ENCODE data around the gene TIMM23. TPM values are rescaled to one million over a fixed set of nuclear protein-coding genes. Genes with fewer than 3 reads are reported as not detected.
"Not testable (repeated sequence)": the region's sequence is repeated elsewhere in the genome, so short reads cannot be mapped to it uniquely, and the experiment has no call there.

The TIMM23 gene
- polyA plus RNA-seq, 2 of the 4 experiments (the other 2 are of a cell fraction): 134 to 202 TPM

GRCh38 chr10:45997994-45998763 is 25.9 kb downstream of the TIMM23 start:
- Histone ChIP-seq H3K4me2 (no peak overlapping the region), H3K27ac (no peak overlapping the region), H3K4me1 (0 out of 3 replicates have a peak, but pooled peaks cover 5% of the 10 kb centered on the region), H3K9me3 (no peaks in the 10 kb centered on the region), H3K4me3 (no peak overlapping the region)
- POLR2A ChIA-PET: interaction anchor here (0.6 kb wide), 1 partner anchor 9 kb away, joined by 4 read pairs; no protein-coding TSS in a partner anchor
- CTCF ChIA-PET: no interaction called here
- DNase-seq (ENCODE audit: low read depth in 1 of 2, low spot score in 1 of 2) (no peak), FAIRE-seq (no peak), ATAC-seq (no peak)
- WGBS (ENCODE audit: missing lambda C conversion rate): 75% methylated on average over 5 of the region's 5 CpGs
- TF ChIP-seq TP53 (CRISPR knock-in tag; IDR thresholded peaks at IDR 0.05) (no peak), CHD2 (IDR thresholded peaks at IDR 0.05; ENCODE audit: low read length, partially characterized antibody) (no peak), FOXS1 (CRISPR knock-in tag; IDR thresholded peaks at IDR 0.05) (no peak), FOSB (CRISPR knock-in tag; IDR thresholded peaks at IDR 0.05) (no peak), POLR2AphosphoS2 (conservative IDR thresholded peaks at IDR 0.05; ENCODE audit: low read length) (no peak), SREBF2 (IDR thresholded peaks at IDR 0.05) (no peak), EHMT2 (IDR thresholded peaks at IDR 0.05; ENCODE audit: low read depth) (no peak), TFCP2L1 (CRISPR knock-in tag; IDR thresholded peaks at IDR 0.05) (no peak), ATOH8 (CRISPR knock-in tag; IDR thresholded peaks at IDR 0.05; ENCODE audit: low read depth) (no peak), E2F6 (IDR thresholded peaks at IDR 0.05; ENCODE audit: borderline replicate concordance, low read depth) (no peak), MAZ (IDR thresholded peaks at IDR 0.05; ENCODE audit: borderline replicate concordance, low read depth, low read length) (no peak), REST (IDR thresholded peaks at IDR 0.05) (no peak)

- H3K4me1 ChIP-seq; H3K9me3 ChIP-seq; H3K4me3 ChIP-seq; ATAC-seq; H3K27ac ChIP-seq; DNase-seq (ENCODE audit: low read depth in 1 of 2, low spot score in 1 of 2); H3K4me2 ChIP-seq; FAIRE-seq; POLR2A ChIA-PET: not testable (repeated sequence)
- CTCF ChIA-PET: interaction anchor here (0.9 kb wide), 1 partner anchor 28 kb away, joined by 3 read pairs; no protein-coding TSS in a partner anchor
- 97% methylated on average over 5 of the region's 5 CpGs for WGBS (ENCODE audit: missing lambda C conversion rate)
Measured at GRCh38 chr10:45999955-46000354, 27.7 kb downstream of the TIMM23 start.

GRCh38 chr10:46000538-46000937 is 28.2 kb downstream of the TIMM23 start:
- FAIRE-seq (no peak), DNase-seq (ENCODE audit: low read depth in 1 of 2, low spot score in 1 of 2) (no peak), ATAC-seq (no peak; a peak in 1 of 6 replicates)
- no peak for TF ChIP-seq ZFP36 (IDR thresholded peaks at IDR 0.05; ENCODE audit: borderline replicate concordance, partially characterized antibody)
- no peak for TF ChIP-seq EHMT2 (IDR thresholded peaks at IDR 0.05; ENCODE audit: low read depth)
- no peak for TF ChIP-seq NPAS2 (CRISPR knock-in tag; IDR thresholded peaks at IDR 0.05; ENCODE audit: borderline replicate concordance)
- no peak for TF ChIP-seq TFCP2L1 (CRISPR knock-in tag; IDR thresholded peaks at IDR 0.05)
- TF ChIP-seq CBX2 (IDR thresholded peaks at IDR 0.05; ENCODE audit: borderline replicate concordance, low read depth): no peak
- TF ChIP-seq PHF8 (IDR thresholded peaks at IDR 0.05; ENCODE audit: borderline replicate concordance, low read depth): no peak
- TF ChIP-seq BHLHE40 (IDR thresholded peaks at IDR 0.05; ENCODE audit: low read depth, low read length): no peak
- no peak for TF ChIP-seq POLR2AphosphoS2 (conservative IDR thresholded peaks at IDR 0.05; ENCODE audit: low read length)
- no peak for TF ChIP-seq CHD4 (IDR thresholded peaks at IDR 0.05; ENCODE audit: borderline replicate concordance)
- TF ChIP-seq CBX8 (IDR thresholded peaks at IDR 0.05): no peak
- TF ChIP-seq GATA3 (IDR thresholded peaks at IDR 0.05; ENCODE audit: borderline replicate concordance): no peak
- no peak for TF ChIP-seq FOSL2 (IDR thresholded peaks at IDR 0.05)
- no peak for TF ChIP-seq FOSL2 (CRISPR knock-in tag; IDR thresholded peaks at IDR 0.05)
- TF ChIP-seq ELK1 (IDR thresholded peaks at IDR 0.05; ENCODE audit: low read depth, low read length): no peak
- no peak for TF ChIP-seq NFE2L2 (conservative IDR thresholded peaks at IDR 0.05; ENCODE audit: low read length)
- no peak for TF ChIP-seq FOSB (CRISPR knock-in tag; IDR thresholded peaks at IDR 0.05)
- TF ChIP-seq E2F6 (IDR thresholded peaks at IDR 0.05; ENCODE audit: borderline replicate concordance, low read depth): no peak
- TF ChIP-seq HOXB13 (CRISPR knock-in tag; IDR thresholded peaks at IDR 0.05; ENCODE audit: low read depth): no peak
- ChIA-PET POLR2A (no interaction called here), CTCF (interaction anchor here (0.9 kb wide), 1 partner anchor 27 kb away, joined by 3 read pairs; no protein-coding TSS in a partner anchor)
- Histone ChIP-seq H3K4me1 (peaks cover 7% of the 10 kb centered on the region), H3K27ac (no peak overlapping the region), H3K4me3 (no peak overlapping the region), H3K9me3 (no peaks in the 10 kb centered on the region), H3K4me2 (no peak overlapping the region)
- 96% methylated on average over 1 of the region's 1 CpG for WGBS (ENCODE audit: missing lambda C conversion rate)

All from A549 (cell line).